A673 (cell line): Measurements from ENCODE around the gene PWWP2B.

Experiments used
- CTCF ChIP-seq: fragments of 300-800, 200-600 bp; sonication (generic); conservative IDR thresholded peaks from 2 replicates; pipeline ENCODE4 v1.5.1; 2017; ENCODE audit warnings: low read depth, mild to moderate bottlenecking, antibody characterized with exemption, low read length, moderate library complexity, mixed read lengths
- EZH2 ChIP-seq: fragments of 200-600 bp; sonication (generic); IDR thresholded peaks from 2 replicates; pipeline ENCODE4 v1.6.1; 2017; ENCODE audit warnings: borderline replicate concordance, low read depth, mild to moderate bottlenecking, mixed read lengths, antibody characterized with exemption, low read length; ENCODE audit not compliant: poor library complexity, severe bottlenecking

GRCh38 chr10:132436861-132437410, 39.9 kb downstream of the PWWP2B start:
- TF ChIP-seq EZH2 (no peak), CTCF (no peak)
